ENCODE data around the gene SPOP.
"Not testable (repeated sequence)": the region's sequence is repeated elsewhere in the genome, so short reads cannot be mapped to it uniquely, and the experiment has no call there.

Gene SPOP

DNA sequence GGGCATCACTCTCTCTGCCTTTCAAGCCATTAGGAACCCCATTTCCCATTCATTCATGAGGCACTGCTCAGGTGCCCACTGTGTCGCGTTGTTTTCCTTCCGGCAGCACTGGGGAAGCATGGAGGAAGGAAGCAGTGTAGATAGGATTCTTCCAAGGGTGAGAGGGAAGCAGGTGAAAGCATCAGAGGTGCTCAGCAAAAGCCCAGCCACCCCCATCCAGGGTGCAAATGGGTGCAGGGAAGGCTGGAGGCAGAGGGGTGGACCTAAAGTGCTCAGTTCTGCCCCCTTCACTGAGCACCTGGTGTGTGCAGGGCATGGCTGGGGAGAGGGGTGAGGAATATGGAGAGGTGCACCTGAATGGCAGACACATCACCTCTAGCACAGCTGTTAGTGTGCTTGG lies 105.7 kb downstream of the SPOP start:
- no peak for DNase-seq (ENCODE audit: low read depth)

DNA sequence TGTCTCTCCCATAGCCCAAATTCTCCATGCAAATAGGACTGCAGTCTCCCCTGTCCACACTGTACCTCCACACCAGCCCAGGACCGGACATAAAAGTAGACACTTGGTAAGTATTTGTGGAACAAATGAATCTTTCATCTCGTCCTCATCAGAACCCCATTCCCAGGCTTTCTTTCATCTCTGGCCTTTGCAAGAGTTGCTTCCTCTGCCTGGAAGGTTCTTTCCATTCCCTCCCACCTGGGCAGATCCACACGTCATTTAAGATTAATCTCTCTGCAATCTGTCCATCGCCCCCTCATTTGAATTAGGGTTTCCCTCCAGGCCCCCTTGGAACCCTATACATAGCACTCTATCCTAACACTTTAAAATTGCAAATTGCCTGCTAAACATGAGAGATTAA lies 106.1 kb downstream of the SPOP start:
- no peak for DNase-seq (ENCODE audit: low read depth)

DNA sequence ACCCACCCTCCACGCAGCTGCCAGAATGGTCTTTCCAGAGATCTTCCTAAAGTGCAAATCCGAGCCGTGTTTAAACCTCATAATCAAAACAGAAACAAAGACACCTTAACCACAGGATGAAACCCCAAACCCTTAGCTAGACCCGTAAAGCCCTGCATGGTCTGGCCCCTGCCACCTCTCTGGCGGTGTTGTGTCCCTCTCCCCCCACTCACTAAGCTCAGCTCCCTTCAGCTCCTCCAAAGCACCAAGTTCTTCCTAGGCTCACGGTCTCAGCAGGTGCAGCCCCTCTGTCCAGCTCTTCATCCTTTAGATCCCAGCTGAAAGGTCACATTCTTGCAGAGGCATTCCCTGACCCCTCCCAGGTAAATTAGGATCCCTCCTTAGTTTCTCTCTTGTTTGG lies 106.6 kb downstream of the SPOP start:
- no peak for DNase-seq (ENCODE audit: low read depth)

DNA sequence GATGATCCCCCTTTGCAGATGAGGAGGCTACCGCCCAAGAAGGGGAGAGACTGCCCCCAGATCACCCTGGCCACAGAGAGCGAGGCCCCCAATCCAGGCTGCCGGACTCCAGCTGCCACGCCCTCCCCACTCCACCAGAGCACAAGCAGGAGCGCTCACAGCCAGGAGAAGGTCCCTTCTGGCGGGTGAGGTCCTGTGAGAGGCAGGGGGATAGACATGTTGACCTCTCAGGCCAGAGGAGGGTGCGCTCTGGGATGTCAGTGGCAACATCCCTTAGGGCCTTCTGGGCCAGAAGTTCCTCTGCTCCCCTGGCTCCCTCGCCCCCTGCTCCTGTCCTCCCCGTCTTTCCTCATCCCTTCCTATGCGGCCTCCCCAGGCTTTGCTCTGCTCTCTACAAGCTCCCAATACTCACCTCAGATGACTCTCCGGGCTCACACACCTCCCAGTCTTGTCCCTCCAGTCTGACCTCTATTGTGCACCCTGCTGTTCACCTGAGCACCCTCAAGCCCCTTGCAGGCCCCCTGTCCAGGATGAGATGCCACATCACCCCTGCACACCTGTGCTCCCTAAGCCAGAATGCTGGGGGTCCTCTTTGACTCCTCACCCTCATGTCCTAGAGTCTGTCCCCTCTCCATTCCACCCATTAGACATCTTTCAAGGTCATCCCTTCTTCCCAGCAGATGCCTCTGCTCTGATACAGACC lies 107.2 kb downstream of the SPOP start:
- no peak for DNase-seq (ENCODE audit: low read depth)

DNA sequence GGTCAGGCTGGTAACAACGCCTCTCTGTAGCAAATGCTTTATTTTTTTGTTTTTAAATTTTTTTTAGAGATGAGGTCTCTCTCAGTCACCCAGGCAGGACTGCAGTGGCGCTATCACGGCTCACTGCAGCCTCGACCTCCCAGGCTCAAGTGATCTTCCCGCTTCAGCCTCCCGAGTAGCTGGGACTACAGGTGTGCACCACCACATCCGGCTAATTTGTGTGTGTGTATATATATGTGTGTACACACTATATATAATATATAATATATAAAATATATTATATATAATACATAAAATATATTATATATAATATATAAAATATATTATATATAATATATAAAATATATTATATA lies 109.2 kb downstream of the SPOP start:
- DNase-seq (ENCODE audit: low read depth), result not testable (repeated sequence)

DNA sequence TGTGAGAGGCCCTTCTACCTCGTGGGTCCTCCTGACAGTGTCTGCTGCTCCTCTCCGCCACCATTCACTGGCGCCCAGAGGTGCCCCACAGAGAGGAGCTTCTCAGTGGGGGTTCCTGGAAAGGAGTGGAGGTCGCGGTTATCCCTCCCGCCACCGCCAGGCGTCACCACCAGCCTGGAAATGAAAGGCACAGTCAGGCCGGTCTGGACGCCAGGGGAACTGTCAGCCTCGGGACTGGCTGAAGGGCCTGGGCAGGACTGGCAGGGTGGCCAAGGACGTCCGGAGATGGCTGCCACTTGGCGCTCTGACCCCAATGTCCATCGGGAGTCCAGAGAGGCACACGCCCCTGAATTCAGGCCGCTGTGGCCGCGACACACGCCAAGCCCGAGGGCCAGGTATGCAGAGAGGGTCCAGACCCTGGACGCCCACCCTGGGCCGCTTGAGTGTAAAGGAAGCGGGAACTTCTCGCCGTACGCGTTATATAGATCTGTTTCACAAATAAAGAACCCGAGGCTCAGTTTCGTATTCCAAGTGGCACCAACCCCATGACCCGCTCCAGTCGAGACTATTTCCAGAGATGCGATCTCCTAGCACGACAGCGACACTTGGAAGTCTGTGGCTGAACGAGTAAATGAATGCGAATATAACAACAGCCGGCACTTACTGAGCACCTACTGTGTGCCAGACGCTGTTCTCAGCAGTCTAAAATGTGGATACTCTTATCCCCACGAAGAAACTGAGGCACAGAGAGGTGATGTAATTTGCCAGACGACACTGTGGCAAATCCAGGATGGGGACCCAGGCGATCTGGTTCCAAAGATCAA lies 109.8 kb downstream of the SPOP start:
- DNase-seq (ENCODE audit: low read depth), result peak; percentile 72

DNA sequence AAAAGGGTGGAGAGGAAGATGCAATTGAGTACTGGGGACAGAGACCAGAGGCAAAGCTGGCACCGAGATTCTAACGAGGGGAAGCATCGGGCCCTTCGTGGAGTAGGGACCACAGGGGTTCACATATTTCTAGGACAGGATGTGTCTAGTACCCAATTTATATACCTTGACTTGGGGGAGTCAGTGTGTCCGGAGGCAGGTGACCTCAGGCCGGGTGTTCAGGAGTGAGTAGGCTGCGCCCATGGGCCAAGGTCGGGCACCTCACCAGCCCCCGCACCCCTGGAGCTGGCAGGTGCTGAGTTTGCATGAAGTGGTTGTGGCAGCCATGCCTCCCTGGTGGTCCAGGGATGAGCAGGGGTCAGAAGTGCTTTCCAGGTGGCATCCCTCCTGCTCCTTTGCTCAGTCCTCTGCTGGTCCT lies 110.8 kb downstream of the SPOP start:
- DNase-seq (ENCODE audit: low read depth), result no peak

DNA sequence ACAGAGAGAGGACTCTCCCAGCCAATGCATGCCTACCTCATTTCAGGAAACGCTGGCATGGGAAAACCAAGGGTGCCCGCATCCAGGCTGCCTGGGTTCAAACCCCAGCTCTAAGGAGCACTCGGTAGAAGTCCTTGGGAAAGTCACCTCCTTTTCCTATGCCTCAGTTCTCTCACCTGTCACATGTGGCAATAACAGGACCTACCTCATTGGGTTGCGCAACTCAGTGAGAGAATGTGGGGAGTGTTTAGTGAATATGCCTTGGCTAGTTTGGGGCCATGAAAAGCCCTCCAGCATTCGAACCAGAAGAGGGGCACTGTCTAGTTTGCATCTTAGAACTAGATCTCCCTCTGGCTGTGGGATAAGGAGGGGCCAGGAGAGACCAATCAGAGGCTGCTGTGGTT lies 111.2 kb downstream of the SPOP start:
- no peak for DNase-seq (ENCODE audit: low read depth)

DNA sequence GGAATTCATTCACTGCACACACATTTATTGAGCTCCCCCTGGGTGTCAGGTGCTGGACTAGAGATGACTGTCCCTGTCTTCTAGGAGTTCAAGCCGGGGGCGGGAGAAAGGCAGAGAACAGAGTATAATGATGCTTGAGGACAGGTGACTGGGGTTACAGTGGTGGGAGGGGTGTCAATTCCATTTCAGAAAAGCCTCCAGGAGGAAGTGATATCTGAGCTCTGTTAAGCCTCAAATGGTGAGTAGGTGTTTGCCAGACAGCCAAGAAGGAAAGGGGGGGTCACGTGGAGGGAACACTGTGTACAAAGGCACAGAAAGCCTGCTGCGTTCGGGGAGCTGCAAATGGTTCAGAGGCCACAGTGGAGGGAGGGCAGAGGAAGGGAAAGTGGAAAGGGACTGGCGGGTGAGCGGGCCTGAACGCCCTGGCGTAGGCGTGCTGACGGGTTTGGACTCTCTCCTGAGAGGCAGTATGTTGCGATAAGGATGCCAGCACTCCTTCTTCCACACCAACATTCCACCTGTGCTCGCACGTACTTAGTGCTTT lies 111.9 kb downstream of the SPOP start:
- no peak for DNase-seq (ENCODE audit: low read depth)

DNA sequence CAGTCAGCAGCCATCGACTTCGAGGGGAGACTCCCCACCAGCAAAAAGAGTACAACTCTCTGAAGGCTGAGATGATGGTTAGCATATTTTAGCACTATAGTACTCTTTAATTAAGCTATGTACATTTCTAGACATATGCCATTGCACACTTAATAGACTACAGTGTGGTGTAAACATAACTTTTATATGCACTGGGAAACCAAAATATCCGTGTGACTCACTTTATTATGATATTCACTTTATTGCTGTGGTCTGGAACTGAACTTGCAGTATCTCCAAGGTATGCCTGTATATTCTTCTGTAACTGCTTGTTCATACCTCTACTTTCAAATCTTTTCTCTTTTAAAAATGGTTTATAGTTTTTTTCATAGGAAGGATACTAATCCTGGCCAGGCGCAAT lies 113.3 kb downstream of the SPOP start:
- DNase-seq (ENCODE audit: low read depth), result no peak

DNA sequence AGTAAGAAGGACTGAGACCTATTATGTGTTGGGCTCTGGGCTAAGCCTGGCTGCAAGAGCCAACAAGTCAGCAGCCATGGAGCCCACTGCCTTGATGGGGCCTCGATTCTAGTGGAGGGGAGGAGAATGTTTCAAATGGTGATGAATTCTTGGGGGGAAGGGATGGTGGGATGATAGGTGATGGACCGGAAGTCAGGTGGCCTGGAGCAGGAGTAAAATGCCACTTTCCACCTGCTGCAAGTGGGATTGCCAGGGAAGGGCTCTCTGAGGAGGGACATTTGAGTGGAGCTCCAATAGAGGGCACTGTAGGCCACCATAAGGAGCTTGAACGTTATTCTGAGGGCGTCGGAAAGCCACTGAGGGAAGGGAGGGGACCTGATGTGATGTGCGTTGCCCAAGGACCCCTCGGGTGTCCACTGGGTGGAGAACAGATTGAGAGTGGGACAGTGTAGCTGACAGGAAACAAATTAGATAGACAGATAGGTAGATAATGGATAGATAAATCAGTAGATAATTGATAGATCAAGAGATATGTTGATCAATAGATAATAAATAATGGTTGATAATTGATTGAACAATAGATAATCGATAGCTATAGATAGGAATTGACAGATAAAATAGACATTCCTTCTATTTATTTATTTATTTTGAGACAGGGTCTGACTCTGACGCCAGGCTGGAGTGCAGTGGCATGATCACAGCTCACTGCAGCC lies 120.4 kb downstream of the SPOP start:
- DNase-seq (ENCODE audit: low read depth), result peak; percentile 20

DNA sequence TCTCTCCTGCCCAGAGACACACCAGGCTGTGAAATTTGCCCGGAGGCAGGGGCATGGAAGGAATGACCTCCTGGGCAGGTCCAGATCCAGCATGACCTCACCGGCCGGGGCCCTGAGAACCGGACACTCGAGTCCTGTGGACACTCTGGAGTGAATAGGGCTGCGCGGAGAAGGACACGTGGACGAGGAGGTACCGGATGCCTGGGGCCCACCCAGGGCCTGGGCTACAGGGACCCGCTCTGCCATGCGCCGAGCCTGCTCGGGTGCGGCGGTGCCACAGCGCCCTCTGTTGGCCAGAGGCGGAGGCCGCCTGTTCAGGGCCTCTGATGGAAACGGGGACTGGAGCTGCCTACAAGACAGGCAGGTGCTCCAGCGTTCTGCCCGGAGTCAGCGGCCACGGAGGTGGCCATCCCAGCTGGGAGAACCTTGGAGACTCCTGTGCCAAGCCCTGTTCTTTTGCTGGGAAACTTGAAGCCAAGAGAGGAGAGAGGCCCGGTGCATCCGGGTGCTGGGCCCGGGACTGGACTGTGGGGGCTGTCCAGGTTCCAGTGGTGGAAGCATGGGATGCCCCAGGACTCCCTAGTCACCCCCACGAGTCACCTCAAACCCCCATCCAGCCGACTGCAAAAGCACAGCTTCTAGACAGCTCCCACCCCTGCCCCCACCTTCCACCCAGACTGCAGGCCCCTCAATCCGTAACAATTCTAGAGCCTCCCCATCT lies 121.5 kb downstream of the SPOP start:
- DNase-seq (ENCODE audit: low read depth), result peak; percentile 36

DNA sequence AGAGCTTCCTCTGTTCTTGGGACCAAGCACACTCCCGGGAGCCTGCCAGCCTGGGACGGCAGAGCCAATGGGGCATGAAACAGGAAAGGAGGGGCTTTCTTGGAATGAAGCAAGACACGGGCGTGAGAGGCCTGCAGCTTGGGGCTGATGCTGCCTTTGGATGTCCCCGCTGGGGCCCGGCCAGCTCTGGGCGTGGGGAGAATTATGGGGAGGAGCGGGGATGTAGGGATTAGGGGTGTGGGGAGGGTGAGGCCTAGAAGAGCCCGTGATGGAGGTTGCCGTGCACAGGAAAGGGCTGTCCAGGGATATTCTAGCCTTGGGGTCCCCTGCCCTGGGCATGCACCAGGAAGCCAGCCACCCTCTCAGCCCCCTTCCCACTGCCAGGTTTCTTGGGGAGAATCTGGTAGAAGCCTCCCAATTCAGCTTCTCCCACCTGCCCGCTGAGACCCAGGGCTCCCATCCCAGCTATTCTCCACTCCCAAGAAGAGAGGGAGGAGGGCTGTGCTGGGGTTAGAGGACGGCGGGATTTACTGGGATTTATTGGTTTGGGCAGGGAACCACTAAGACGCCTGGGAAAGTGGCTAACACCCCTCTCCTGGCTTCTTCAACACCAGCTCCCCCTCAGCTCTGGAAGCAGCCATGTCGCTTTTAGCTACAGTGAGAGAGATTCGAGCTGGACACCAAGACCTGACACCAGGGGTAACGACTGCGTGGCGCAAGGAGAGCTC lies 122.2 kb downstream of the SPOP start:
- no peak for DNase-seq (ENCODE audit: low read depth)

DNA sequence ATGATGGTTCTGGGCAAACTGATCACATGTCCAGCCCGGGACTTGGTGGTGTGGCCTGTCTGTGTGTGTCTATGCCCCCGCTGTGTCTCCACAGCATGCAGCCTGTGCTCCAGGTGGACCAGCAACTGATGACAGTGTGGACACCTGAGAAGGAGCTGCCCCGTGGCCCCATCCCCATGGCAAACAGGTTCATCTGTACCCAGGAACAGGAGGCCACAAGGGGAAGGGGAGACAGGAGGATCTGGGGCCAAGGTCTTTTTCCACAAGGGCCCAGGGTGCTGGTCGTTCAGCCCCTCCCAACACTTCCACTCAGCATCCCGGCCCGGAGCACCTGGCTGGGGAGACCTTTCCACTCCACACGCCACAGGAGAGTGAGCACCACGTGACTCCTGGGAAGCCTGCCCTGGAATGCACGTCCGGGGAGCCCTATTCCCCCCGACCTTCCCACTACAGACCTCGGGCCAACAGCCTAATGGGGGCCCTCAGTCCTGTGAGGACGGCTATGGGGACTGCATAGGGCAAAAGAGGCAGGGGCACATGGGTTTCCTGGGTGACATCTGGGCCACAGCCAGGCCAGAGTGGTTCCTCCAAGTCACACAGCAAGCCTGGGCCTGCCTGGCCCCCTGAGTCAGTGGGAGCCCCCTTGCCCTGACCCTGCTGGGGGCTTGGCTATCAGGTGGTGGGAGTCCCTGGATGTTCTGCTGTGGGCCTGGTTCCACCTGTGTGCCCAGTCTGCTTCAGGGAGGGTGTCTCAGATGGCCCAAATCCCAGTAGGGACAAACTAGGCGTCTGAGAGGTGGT lies 123.0 kb downstream of the SPOP start:
- no peak for DNase-seq (ENCODE audit: low read depth)

DNA sequence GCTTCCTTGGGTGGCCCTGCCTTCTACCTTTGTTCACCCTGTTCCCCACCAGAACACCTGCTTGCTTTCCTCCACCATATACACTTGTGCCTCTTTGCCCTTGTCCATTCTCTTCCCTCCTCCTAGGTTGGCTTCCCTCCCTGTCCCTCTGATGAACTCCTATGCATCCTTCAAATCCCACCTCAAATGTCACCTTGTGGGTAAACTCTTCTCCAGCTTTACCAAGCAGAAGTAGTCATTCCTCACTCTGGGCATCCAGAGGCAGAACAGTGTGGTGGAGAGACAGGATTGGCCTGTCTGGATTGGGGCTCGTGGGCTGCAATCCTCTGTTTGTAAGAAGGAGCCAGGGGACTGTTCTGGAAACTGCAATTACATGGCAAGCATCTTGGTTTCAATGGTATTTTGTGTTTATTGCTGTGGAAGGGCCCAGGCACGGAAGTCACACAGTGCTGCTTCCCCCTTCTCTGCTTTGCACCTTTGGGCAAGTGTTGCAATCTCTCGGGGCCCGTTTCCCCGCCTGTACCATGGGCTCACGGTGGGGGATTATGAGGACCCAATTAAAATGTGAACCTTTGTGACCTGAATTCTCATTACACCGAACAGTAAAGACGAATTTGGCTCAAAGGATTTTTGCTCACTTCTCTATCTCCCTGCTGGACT lies 124.1 kb downstream of the SPOP start:
- no peak for DNase-seq (ENCODE audit: low read depth)

DNA sequence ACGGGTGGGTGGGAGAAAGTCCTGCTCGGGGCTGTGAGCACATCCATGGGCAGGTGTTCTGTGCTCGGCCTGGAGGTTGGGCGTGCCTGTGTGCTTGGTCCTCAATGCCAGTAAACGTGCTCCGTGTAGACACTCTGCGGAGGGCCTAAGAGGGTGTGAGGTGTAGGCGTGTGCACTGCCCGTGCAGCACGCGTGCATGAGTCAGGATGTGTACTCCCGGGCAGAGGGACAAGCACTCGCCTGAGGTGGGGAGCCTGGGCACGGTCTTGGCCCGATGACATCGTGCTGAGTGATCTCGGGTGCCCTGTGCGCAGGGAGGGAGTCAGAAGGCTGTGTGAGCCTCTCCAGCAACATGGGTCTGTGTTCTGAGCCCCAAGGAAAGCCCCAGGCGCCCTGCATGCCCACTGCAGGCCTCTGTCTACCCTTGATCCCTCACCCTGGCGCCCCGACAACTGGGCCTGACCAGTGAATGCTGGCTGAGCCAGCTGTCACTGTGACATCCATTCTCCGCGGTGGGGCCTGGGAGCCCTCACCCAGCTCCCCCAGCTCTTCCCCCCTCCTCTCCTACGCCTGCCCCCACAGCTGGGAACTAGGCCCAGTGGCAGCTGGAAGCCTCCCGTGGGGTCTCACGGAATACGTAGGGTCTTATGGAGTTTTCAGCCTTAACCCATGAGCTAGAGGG lies 125.7 kb downstream of the SPOP start:
- DNase-seq (ENCODE audit: low read depth), result no peak

DNA sequence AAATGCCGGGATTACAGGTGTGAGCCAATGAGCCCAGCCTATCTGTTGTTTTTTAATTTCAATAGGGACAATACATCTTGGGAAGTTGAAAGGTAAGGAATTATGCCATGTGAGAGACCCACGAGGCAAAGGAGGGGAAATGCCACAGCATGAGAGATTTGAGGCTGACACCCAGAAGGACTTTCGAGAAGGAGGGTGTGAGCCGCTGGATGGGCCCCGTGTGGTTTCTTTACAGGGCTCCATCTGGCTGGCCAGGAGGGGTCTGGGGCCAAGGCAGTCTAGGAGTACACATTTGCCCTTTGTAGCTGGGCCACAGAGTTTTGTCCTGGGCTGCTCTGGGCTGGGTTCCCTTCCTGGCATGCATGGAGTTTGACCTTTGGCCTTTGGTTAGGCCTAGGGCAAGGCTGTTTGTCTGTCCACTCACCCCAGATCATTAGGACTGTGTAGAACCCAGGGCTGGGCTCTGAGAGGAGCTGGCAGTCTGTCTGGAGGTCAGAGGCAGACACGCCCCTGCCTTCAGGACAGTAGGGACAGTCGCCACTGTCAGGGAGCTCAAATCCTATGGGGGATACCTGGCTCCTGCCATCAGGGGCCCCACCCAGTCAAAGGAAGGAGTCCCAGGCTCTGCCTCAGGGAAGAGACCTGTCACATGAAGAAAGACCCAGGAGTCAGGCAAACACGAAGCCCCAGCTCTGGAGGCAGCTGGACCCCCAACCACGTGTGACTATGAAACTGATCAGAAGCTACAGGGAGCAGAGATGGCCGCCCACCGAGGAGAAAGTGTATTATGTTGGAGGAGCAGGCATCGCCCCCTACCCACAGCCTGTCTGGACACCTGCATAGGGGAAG lies 126.5 kb downstream of the SPOP start:
- DNase-seq (ENCODE audit: low read depth), result no peak

DNA sequence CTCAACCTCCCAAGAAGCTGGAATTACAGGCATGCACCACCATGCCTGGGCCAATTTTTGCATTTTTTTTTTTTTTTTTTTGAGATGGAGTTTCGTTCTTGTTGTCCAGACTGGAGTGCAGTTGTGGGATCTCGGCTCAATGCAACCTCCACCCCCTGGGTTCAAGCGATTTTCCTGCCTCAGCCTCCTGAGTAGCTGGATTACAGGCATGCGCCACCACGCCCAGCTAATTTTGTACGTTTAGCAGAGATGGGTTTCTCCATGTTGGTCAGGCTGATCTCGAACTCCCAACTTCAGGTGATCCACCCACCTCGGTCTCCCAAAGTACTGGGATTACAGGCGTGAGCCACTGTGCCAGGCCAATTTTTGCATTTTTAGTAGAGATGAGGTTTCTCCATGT lies 127.1 kb downstream of the SPOP start:
- not testable (repeated sequence) for DNase-seq (ENCODE audit: low read depth)

All from fibroblast of gingiva (primary cell).